GM23248 (cell line): ENCODE data around the gene ATXN7L3.

Source experiments
- EZH2 ChIP-seq: fragments of 200-600 bp; sonication (generic); IDR thresholded peaks from 2 replicates; pipeline ENCODE4 v1.6.1; 2018; ENCODE audit warnings: antibody characterized with exemption, mild to moderate bottlenecking; ENCODE audit not compliant: insufficient read depth, poor library complexity, severe bottlenecking
- EZH2phosphoT487 ChIP-seq: fragments of 200-600 bp; sonication (generic); IDR thresholded peaks from 2 replicates; pipeline ENCODE4 v1.6.1; 2018; ENCODE audit warnings: antibody characterized with exemption, moderate library complexity, mild to moderate bottlenecking, low read depth; ENCODE audit not compliant: insufficient read depth

DNA sequence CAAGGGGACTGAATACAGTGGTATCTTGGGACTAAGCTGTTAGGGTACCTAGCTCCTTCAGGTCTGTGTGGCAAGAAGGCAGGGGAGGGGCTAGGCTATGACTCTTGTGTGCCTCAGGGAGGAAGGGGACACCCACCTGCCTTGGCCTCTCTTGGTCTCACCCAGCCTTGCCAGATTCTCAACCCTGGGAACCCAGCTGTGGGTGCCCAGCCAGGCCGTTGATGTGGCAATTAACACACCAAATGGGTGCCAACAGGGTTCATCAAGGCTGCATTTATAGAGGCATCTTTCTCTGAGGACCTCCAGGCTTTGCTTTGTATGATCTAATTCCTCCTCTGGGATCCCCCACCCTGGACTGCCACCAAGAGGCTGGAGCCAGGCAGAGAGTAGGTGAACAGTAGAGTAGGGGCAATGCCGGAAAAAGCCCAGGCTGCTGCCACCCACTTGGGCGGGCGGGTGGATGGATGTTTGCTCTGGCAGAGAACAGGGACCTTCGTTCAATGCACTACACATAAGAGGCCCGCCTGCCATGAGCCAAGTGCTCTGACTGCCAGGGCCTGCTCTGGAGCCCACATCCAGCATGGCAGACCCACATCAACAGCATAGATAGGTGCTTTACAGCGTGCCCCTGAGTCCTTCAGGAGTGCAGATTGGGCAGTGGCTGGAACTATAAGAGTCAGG is 32.4 kb downstream of the ATXN7L3 start:
- TF ChIP-seq EZH2 (no peak), EZH2phosphoT487 (no peak)
